ENCODE measurements around the gene OR52W1.
"Not testable (repeated sequence)": the region's sequence is repeated elsewhere in the genome, so short reads cannot be mapped to it uniquely, and the experiment has no call there.

The OR52W1 gene

GRCh38 chr11:6232899-6233298 lies 33.9 kb downstream of the OR52W1 start:
- DNase-seq = peak; percentile 43 to 52

GRCh38 chr11:6233984-6234386 lies 35.0 kb downstream of the OR52W1 start:
- no peak for TF ChIP-seq POLR2A (IDR thresholded peaks at IDR 0.05; ENCODE audit: low read length)
- TF ChIP-seq GATA1 (IDR thresholded peaks at IDR 0.05; ENCODE audit: low read depth, low read length) = no peak

More at GRCh38 chr11:6232899-6233298, 33.9 kb downstream of the OR52W1 start:
- TF ChIP-seq POLR2A (IDR thresholded peaks at IDR 0.05; ENCODE audit: low read length) = no peak
- no peak for TF ChIP-seq GATA1 (IDR thresholded peaks at IDR 0.05; ENCODE audit: low read depth, low read length)

GRCh38 chr11:6234387-6235107 lies 35.5 kb downstream of the OR52W1 start, which contains the start of gene FHIP1B:
Gene FHIP1B (minus strand): TSS chr11:6234636. CDS start chr11:6224516, 10,120 bp downstream.
- TF ChIP-seq GATA1 (IDR thresholded peaks at IDR 0.05; ENCODE audit: low read depth, low read length) (no peak), POLR2A (IDR thresholded peaks at IDR 0.05; ENCODE audit: low read length) (peak; percentile 65)
- peak; percentile 100 for DNase-seq

More at GRCh38 chr11:6233984-6234386, 35.0 kb downstream of the OR52W1 start:
- peak in 1 of 2 experiments; percentile 62 for DNase-seq

- TF ChIP-seq POLR2A (IDR thresholded peaks at IDR 0.05; ENCODE audit: low read length) (no peak), GATA1 (IDR thresholded peaks at IDR 0.05; ENCODE audit: low read depth, low read length) (no peak)
- DNase-seq = no peak
Observed at GRCh38 chr11:6237266-6237665, 38.2 kb downstream of the OR52W1 start.

GRCh38 chr11:6237761-6238302 lies 38.8 kb downstream of the OR52W1 start:
- TF ChIP-seq POLR2A (IDR thresholded peaks at IDR 0.05; ENCODE audit: low read length) = no peak
- TF ChIP-seq GATA1 (IDR thresholded peaks at IDR 0.05; ENCODE audit: low read depth, low read length) = no peak
- DNase-seq = no peak

GRCh38 chr11:6238902-6239301 lies 39.9 kb downstream of the OR52W1 start, which contains the start of gene CNGA4:
Gene CNGA4 (plus strand): TSS chr11:6239089. CDS start chr11:6239207, 118 bp downstream.
- peak in 1 of 2 experiments; percentile 29 for DNase-seq
- no peak for TF ChIP-seq GATA1 (IDR thresholded peaks at IDR 0.05; ENCODE audit: low read depth, low read length)
- no peak for TF ChIP-seq POLR2A (IDR thresholded peaks at IDR 0.05; ENCODE audit: low read length)

GRCh38 chr11:6240139-6240538 lies 41.1 kb downstream of the OR52W1 start:
- no peak for TF ChIP-seq POLR2A (IDR thresholded peaks at IDR 0.05; ENCODE audit: low read length)
- no peak for TF ChIP-seq GATA1 (IDR thresholded peaks at IDR 0.05; ENCODE audit: low read depth, low read length)
- no peak for DNase-seq

GRCh38 chr11:6240781-6241180 lies 41.8 kb downstream of the OR52W1 start:
- DNase-seq = no peak
- TF ChIP-seq GATA1 (IDR thresholded peaks at IDR 0.05; ENCODE audit: low read depth, low read length) (no peak), POLR2A (IDR thresholded peaks at IDR 0.05; ENCODE audit: low read length) (no peak)

- DNase-seq = no peak
- TF ChIP-seq POLR2A (IDR thresholded peaks at IDR 0.05; ENCODE audit: low read length) = no peak
- TF ChIP-seq GATA1 (IDR thresholded peaks at IDR 0.05; ENCODE audit: low read depth, low read length) = no peak
Observed at GRCh38 chr11:6241316-6241715, 42.3 kb downstream of the OR52W1 start.

- DNase-seq = peak in 1 of 2 experiments; percentile 47
- no peak for TF ChIP-seq POLR2A (IDR thresholded peaks at IDR 0.05; ENCODE audit: low read length)
- TF ChIP-seq GATA1 (IDR thresholded peaks at IDR 0.05; ENCODE audit: low read depth, low read length) = no peak
Observed at GRCh38 chr11:6245536-6245935, 46.5 kb downstream of the OR52W1 start.

GRCh38 chr11:6248248-6248647 lies 49.2 kb downstream of the OR52W1 start:
- DNase-seq = peak in 1 of 2 experiments; percentile 27
- TF ChIP-seq POLR2A (IDR thresholded peaks at IDR 0.05; ENCODE audit: low read length) (no peak), GATA1 (IDR thresholded peaks at IDR 0.05; ENCODE audit: low read depth, low read length) (no peak)

- not testable (repeated sequence) for DNase-seq
Observed at GRCh38 chr11:6248897-6249296, 49.9 kb downstream of the OR52W1 start.

All from erythroblast (primary cell).